ENCODE results near the gene CHAMP1. TPM values are rescaled to one million over a fixed set of nuclear protein-coding genes. Genes with fewer than 3 reads are reported as not detected.

The CHAMP1 gene
- total and polyA plus RNA-seq, 2 of the 8 experiments (the other 6 are each of a cell fraction or from before 2014, with no cell fraction given): 26.8 to 41.9 TPM

GRCh38 chr13:114319441-114319913, 5.2 kb downstream of the CHAMP1 start (continued):
- no peak for TF ChIP-seq CHD7 (IDR thresholded peaks at IDR 0.05; ENCODE audit: insufficient replicate concordance, low read length)
- no peak for TF ChIP-seq EZH2 (IDR thresholded peaks at IDR 0.05; ENCODE audit: low read depth, low read length, severe bottlenecking)
- TF ChIP-seq KDM5A (IDR thresholded peaks at IDR 0.05; ENCODE audit: low read length): no peak
- TF ChIP-seq KDM1A (IDR thresholded peaks at IDR 0.05; ENCODE audit: borderline replicate concordance, low read length): no peak
- no peak for TF ChIP-seq CTBP2 (IDR thresholded peaks at IDR 0.05; ENCODE audit: borderline replicate concordance, insufficient read depth, insufficient read length, low read length)
- TF ChIP-seq NRF1 (IDR thresholded peaks at IDR 0.05; ENCODE audit: low read depth, low read length): no peak
- no peak for TF ChIP-seq RXRA (IDR thresholded peaks at IDR 0.05; ENCODE audit: insufficient read depth, low read depth, low read length)
